KMS-11 (cell line): ENCODE data around the gene SLC22A31.

Experiments used
- H2AFZ ChIP-seq: fragments of 200-600 bp; sonication (generic); 2 replicates; pipeline ENCODE4 v1.6.1; 2016; ENCODE audit warnings: antibody characterized with exemption, mixed run types, low read depth
- H3K27ac ChIP-seq: fragments of 200-600 bp; sonication (generic); 2 replicates; pipeline ENCODE4 v1.6.1; 2016; ENCODE audit warnings: mild to moderate bottlenecking, mixed run types
- H3K27me3 ChIP-seq: fragments of 200-600 bp; sonication (generic); 2 replicates; pipeline ENCODE4 v1.6.1; 2017; ENCODE audit warnings: mild to moderate bottlenecking, low read depth, mixed run types, moderate library complexity; ENCODE audit not compliant: insufficient read depth
- H3K36me3 ChIP-seq: fragments of 200-600 bp; sonication (generic); 2 replicates; pipeline ENCODE4 v1.6.1; 2017; ENCODE audit warnings: mild to moderate bottlenecking, mixed run types; ENCODE audit not compliant: insufficient read depth
- H3K4me1 ChIP-seq: fragments of 200-600 bp; sonication (generic); 2 replicates; pipeline ENCODE4 v1.6.1; 2016; ENCODE audit warnings: mild to moderate bottlenecking, low read depth, mixed run types; ENCODE audit not compliant: poor library complexity, severe bottlenecking
- H3K4me2 ChIP-seq: fragments of 200-600 bp; sonication (generic); 2 replicates; pipeline ENCODE4 v1.7.0; 2016; ENCODE audit warnings: mild to moderate bottlenecking, mixed run types
- H3K4me3 ChIP-seq: fragments of 200-600 bp; sonication (generic); IDR thresholded peaks from 2 replicates; pipeline ENCODE4 v1.6.1; 2017; ENCODE audit warnings: low read depth, low read length, mixed read lengths; ENCODE audit not compliant: insufficient read depth
- H3K79me2 ChIP-seq: fragments of 200-600 bp; sonication (generic); 2 replicates; pipeline ENCODE4 v1.6.1; 2016; ENCODE audit warnings: low read depth, mixed run types; ENCODE audit not compliant: insufficient read depth
- H3K9ac ChIP-seq: fragments of 200-600 bp; sonication (generic); 2 replicates; pipeline ENCODE4 v1.6.1; 2016; ENCODE audit warnings: mild to moderate bottlenecking, mixed run types
- H4K20me1 ChIP-seq: fragments of 200-600 bp; sonication (generic); 2 replicates; pipeline ENCODE4 v1.6.1; 2016; ENCODE audit warnings: mild to moderate bottlenecking, mixed run types; ENCODE audit not compliant: insufficient read depth
- TF ChIP-seq, protein P1 (sequence below): fragments of 200-600 bp; sonication (generic); conservative IDR thresholded peaks from 2 replicates; pipeline ENCODE4 v1.6.1; 2017; ENCODE audit warnings: low read depth, mild to moderate bottlenecking, antibody characterized with exemption, low read length, moderate library complexity, mixed read lengths

Gene SLC22A31

DNA sequence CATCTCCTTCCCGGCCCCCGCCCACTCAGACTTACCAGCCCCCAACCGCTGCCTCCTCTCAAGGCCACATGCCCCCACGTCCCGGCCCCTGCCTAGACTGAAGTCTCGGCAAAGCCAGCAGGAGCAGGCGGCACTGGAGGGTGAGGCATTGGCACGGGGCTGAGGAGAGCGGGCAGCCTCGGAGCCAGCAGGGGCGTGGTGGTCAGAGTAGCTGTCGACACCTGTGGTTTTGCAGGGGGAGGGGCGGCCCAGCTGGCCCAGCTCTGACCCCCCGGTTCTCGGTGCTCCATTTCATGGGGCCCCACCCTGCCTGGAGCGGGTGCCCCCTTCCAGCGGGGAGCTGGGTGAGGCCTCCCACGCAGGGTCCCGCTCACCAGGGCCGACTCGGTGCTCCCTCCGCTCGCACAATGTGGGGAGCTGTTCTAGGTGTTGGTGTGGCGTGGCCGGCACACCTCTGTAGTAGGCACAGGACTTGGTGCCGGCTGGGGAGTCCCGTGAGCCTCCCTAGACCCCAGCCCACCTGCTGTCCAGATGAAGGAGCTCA lies 24.1 kb downstream of the SLC22A31 start:
- Histone ChIP-seq H3K4me2 (no peak overlapping the region), H2AFZ (no peak overlapping the region), H3K27me3 (peaks cover 83% of the 10 kb centered on the region), H3K4me1 (peaks cover 13% of the 10 kb centered on the region), H3K9ac (no peak overlapping the region), H3K36me3 (no peaks in the 10 kb centered on the region), H3K27ac (no peak overlapping the region), H4K20me1 (no peaks in the 10 kb centered on the region), H3K4me3 (no peak overlapping the region), H3K79me2 (no peaks in the 10 kb centered on the region)
- TF ChIP-seq, protein P1, sequence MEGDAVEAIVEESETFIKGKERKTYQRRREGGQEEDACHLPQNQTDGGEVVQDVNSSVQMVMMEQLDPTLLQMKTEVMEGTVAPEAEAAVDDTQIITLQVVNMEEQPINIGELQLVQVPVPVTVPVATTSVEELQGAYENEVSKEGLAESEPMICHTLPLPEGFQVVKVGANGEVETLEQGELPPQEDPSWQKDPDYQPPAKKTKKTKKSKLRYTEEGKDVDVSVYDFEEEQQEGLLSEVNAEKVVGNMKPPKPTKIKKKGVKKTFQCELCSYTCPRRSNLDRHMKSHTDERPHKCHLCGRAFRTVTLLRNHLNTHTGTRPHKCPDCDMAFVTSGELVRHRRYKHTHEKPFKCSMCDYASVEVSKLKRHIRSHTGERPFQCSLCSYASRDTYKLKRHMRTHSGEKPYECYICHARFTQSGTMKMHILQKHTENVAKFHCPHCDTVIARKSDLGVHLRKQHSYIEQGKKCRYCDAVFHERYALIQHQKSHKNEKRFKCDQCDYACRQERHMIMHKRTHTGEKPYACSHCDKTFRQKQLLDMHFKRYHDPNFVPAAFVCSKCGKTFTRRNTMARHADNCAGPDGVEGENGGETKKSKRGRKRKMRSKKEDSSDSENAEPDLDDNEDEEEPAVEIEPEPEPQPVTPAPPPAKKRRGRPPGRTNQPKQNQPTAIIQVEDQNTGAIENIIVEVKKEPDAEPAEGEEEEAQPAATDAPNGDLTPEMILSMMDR, result no peak

DNA sequence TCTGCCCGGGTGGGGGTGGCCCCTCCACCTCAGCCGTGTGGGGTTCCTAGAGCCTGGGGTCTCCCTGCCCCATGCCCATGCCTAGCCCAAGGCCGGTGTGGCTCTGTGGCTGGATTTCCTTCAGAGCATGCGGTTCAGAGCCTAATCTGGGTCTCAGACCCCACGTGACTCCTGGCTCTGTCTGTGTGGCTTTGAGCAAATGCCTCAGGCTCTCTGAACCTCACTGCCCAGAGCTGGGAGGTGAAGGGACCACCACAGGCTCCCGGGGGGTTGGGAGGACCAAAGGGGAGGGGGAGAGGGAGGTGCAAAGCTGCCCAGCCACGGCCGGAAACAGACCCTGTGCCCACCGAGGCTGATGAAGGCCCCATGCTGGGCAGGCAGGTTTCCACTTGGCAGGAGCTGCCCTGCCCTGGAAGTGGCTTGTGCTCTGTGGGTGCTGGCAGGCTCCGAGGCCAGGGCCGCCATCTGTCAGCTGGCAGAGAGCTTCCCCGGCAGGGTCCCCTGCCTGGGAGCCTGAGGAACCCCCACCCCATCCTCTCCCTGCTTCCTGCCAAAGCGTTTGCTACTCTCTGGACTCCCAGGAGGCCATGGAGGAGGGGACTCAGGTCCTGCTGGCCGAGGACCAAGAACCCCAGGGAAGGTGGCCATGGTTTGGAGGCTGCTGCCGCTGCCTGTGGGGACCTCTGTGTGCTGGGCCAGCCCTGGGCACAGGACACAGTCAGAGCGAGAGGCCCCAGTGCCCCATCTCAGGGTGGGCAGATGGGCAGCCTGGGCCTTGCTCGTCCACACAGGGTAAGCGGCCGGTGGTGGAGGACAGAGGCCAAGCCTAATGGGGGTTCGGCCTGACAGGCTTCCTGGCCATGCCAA lies 24.8 kb downstream of the SLC22A31 start:
- TF ChIP-seq, protein P1, result no peak
- Histone ChIP-seq H3K9ac (no peak overlapping the region), H3K4me2 (no peak overlapping the region), H3K27ac (no peak overlapping the region), H3K36me3 (no peaks in the 10 kb centered on the region), H3K27me3 (peaks cover 76% of the 10 kb centered on the region), H2AFZ (no peak overlapping the region), H3K4me1 (peaks cover 18% of the 10 kb centered on the region), H4K20me1 (no peaks in the 10 kb centered on the region), H3K4me3 (no peak overlapping the region), H3K79me2 (no peaks in the 10 kb centered on the region)

DNA sequence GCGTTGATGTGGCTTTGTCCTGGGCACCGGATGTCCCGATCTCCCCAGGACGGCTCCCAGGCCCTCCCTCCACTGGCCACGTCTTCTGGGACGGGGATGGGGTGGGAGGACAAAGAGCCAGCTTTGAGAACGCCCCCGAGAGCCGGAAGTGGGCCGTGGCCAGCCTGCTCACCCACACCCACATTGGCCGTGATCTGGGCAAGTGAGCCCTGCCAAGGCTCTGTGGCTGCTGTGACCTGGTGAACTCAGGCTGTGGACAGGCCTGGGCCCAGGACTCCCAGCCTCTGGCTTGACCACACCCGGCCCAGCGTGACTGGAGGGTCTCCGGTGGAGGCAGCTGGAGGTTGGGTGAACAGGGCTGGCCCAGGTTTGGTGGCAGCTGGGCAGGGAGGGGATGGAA lies 25.5 kb downstream of the SLC22A31 start:
- Histone ChIP-seq H3K4me2 (no peak overlapping the region), H3K4me3 (no peak overlapping the region), H3K9ac (no peak overlapping the region), H3K79me2 (no peaks in the 10 kb centered on the region), H4K20me1 (no peaks in the 10 kb centered on the region), H3K4me1 (peaks cover 24% of the 10 kb centered on the region), H3K36me3 (no peaks in the 10 kb centered on the region), H2AFZ (no peak overlapping the region), H3K27me3 (peaks cover 73% of the 10 kb centered on the region), H3K27ac (no peak overlapping the region)
- TF ChIP-seq, protein P1, result no peak

DNA sequence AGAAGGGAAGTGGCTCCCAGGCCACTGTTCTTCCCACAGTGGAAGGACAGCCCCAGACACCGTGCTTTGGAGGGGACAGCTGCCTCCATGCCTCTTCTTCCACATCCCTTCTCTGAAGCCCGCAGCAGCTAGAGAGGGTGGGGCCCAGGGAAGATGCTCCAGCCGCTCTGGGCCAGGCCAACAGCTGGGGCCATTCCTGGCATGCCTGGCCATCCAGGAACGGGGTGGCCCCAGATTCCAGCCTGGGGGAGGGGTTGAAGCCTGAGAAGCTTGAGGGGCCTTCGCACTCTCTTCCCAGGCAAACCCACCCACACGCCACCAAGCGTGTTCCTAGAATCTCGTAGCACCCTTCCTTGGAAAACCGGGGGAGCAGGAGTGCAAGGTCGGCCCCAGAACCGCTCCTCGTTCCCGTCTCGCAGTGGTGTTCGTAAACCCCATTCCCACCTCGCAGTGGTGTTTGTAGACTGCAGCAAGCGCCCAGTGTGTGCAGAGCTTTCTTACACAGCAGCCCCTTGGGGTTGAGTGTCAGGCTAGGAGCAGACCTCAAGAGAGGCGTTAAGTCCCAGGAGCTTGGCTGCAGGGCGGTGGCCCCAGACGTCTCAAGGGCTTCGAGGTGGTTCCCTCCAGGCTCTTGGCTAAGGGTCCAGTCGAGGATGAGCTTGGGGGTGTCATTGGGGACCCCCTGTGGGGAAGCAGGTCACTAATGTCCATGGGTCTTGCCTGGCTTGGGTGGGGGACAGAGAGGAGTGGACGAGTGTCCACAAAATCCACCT lies 26.1 kb downstream of the SLC22A31 start:
- no peak overlapping the region for H3K9ac ChIP-seq
- H2AFZ ChIP-seq, result no peak overlapping the region
- TF ChIP-seq, protein P1, result no peak
- H3K4me2 ChIP-seq, result no peak overlapping the region
- H3K27ac ChIP-seq, result no peak overlapping the region
- H3K4me3 ChIP-seq, result no peak overlapping the region
- H3K27me3 ChIP-seq, result peaks cover 71% of the 10 kb centered on the region
- no peaks in the 10 kb centered on the region for H3K36me3 ChIP-seq
- no peaks in the 10 kb centered on the region for H4K20me1 ChIP-seq
- no peaks in the 10 kb centered on the region for H3K79me2 ChIP-seq
- peaks cover 26% of the 10 kb centered on the region for H3K4me1 ChIP-seq
